SK-MEL-5 (cell line): ENCODE data around the gene GH1. TPM values are rescaled to one million over a fixed set of nuclear protein-coding genes. Genes with fewer than 3 reads are reported as not detected.
"Not testable (repeated sequence)": the region's sequence is repeated elsewhere in the genome, so short reads cannot be mapped to it uniquely, and the experiment has no call there.

Source experiments
- DNase-seq: peaks from one replicate; pipeline ENCODE4 v3.0.0-alpha.2; 2016; ENCODE audit warnings: low read depth, low spot score
- in situ Hi-C: cut with HindIII; loops from 2 replicates; pipeline ENCODE4 v1.10.0; 2016; ENCODE audit warnings: low sequenced_read_pairs, high pct_unique_total_duplicates, low pct_unique_long_range_greater_than_20kb
- total RNA-seq: library from RNA; depleted of rRNA; stranded (reverse); fragments of >200 nt; shearing (Covaris generic); gene quantifications from 2 replicates; pipeline ENCODE4 v1.2.3, GENCODE V29; 2014

The GH1 gene
- total RNA-seq, 1 experiment from 2014 or later: not detected

- DNase-seq: no peak
- in situ Hi-C loops: no loop called here
These were observed 12.4 kb upstream of the GH1 start for GRCh38 chr17:63930951-63931575.

DNA sequence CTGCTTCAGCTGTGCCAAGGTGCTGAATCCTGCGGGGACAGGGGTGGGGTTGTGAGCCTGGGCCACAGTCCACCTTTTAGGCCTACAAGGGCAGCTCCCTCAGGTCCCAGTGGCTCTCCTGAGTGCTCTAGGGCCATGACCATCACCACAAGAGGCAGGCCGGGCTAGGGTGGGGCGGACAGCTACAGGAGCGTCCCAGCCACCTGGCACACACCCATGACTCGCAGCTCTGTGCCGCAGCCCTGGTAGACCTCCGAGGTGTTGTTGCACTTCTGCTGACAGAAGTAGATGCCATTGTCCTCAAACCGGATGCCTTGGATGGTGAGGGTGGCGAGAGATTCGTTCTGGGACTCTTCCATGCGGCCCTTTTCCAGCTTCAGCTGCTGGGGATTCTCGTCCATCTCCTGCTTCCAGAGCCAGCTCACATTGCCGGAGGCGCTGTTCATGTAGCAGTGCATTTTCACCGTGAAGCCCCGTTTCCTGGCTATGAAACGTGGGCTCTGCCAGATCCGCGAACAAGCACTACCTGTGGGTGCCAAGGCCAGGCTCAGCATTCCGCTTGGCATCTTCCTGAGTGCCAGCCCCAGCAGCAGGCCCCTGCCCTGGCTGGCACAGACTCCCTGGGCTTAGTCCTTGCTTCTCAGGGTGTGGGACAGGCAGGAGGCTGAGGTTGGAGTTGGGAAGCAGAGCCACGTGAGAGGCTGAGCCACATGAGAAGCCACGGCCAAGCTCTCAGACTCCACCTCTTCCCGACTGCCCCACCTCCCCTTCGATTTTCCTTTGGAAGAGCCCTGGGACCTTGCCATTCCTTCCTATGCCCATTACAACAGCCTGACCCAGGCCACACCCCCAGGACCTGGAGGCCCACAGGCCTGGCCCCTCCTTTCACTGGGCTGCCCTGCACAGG, 11.5 kb upstream of the GH1 start:
- DNase-seq: peak; percentile 33
- in situ Hi-C loops: no loop called here

DNA sequence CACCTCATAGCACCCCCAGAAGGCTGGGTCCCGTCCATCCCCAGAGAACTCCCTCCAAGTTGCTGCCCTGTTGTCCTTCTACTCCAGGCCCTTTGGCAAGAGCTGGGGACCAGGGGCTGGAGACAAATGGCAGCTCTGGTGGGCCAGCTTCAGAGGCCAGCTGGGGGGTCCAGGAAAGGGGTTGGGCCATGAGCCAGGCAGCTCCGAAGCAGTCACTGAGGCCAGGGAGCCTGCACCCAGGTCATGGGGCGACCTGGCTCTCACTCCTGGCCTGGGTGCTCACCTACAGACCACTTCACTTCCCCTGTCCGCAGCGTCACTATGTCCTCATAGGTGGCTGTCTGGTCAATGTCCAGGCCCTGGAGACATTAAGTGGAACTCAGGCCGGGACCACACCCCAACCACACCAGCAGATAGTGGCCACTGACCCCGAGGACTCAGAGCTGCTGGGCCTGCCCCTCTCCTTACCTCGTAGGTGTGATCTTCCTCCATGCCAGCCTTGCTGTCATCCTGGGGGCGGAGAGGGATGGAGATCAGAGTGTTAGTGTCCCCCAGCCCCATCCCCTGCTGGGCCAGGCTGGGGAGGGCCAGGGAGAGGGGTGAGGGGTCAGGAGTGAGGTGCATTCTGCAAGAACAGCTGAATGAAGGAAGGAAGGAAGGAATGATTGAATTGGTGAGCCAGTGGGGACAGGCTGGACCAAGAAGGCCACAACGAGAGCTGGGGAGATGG, 10.5 kb upstream of the GH1 start:
- in situ Hi-C loops: no loop called here
- DNase-seq: no peak

DNA sequence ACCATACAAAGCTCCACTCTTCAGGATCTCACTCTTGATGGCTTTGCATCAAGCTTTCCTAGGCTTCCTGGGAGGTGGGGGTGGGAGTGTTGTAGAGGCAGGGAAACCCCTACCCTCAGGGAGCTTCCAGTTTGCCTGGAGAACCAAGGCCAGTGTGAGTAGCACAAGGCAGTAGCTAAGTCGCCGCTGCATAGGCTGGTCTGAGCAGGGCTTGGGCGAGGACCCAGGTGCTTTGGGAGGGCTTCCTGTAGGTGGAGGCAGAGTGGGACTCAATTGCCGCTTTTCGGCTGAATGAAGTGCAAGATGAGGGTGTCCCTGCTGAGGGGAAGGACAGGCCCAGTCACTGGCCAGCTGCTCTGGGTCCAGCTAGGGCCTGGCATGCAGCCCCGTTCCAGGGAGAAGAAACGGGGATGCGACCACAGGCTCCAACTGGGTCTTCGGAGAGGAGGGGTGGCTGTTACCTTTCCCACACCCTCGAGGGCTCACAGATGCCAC, 9.6 kb upstream of the GH1 start:
- in situ Hi-C loops: no loop called here
- no peak for DNase-seq

DNA sequence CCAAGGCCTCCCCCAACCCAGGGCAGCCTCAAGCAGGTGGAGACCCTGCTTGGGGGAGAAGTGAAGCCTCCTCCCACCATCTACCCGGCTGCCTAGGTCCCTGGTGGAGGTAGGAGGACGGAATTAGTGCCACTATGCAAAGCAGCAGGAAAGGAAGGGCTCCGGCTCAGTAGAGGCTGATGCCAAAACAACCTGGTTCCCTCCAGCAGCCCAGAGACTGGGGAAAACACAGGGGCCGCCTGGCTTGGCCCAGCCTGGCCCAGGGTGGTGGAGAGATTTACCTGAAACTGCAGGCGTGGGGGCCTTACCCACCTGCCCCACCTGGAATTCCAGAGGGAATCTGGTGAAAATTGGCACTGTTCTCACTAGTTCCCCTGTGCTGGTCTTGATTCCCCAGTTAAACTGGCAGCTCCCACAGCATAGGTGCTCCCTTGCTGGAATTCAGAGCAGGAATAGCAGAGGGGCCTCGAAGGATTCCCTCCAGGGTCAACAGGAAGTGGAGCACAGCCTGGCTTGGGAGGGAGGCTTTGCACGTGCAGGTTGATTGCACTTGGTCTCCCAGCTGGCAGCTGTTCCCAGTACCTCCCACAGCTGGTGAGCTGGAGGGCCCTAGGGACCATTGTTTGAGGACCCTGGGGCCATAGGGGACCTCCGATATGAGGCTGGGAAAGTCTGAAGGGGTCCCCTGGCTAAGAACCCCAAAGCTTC, 9.0 kb upstream of the GH1 start:
- DNase-seq: no peak
- in situ Hi-C loops: no loop called here

DNA sequence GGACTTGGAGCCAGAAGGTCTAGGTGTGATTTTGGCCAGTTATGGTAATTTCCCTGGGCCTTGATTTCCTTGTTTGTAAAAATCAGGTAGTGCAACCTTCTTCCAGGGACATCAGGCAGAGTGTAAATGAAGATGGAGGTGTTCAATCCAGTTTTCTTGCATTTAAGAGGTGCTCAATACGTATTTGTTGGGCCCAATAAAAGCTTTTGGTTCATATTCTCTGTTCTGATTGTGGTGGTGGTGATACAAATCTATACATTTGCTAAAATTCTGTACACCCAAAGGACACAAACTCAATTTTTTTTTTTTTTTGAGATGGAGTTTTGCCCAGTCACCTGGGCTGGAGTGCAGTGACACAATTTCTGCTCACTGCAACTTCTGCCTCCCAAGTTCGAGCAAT, 7.5 kb upstream of the GH1 start:
- in situ Hi-C loops: no loop called here

GRCh38 chr17:63925615-63926014, 7.0 kb upstream of the GH1 start:
- DNase-seq: no peak
- in situ Hi-C loops: no loop called here

More for the DNA sequence above, 7.5 kb upstream of the GH1 start:
- no peak for DNase-seq

DNA sequence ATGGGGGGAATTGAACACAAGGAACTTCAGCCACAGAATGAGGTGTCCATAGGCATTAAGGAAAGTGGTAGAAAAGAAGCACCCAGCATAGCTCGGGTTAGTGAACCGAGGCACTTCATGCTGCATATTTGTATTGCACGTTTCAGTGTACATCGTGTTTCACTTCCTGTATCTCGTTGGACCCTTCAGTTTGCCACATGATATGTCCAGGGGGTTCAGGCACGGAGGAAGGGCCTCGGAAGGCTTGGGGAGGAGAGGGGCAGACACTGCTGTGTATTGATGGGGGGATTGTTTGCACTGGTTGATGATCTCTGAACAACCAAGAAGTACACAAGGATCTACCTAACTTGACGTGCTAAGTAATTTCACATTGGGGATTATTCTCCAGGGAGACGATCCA, 3.8 kb upstream of the GH1 start:
- in situ Hi-C loops, DNase-seq: not testable (repeated sequence)

- in situ Hi-C loops, DNase-seq: not testable (repeated sequence)
These were observed 2.1 kb upstream of the GH1 start for GRCh38 chr17:63920779-63921178.

DNA sequence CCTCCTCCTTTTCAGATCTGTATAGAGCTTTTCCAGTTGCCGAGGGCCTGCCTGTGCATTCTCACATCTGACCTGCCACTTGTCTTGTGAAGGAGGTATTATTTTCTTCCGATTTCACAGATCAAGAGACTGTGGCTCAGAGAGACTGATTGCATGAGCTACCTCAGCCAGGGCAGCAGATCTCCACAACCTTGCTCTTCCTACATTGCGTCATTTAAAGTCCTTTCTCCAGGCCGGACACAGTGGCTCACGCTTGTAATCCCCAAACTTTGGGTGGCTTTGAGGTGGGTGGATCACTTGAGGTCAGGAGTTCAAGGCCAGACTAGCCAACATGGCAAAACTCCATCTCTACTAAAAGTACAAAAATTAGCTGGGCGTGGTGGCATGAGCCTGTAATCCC, 1.4 kb upstream of the GH1 start:
- peak; percentile 37 for DNase-seq
- in situ Hi-C loops: not testable (repeated sequence)

GRCh38 chr17:63919311-63919723, 678 bp upstream of the GH1 start:
- in situ Hi-C loops: no loop called here
- peak; percentile 70 for DNase-seq

DNA sequence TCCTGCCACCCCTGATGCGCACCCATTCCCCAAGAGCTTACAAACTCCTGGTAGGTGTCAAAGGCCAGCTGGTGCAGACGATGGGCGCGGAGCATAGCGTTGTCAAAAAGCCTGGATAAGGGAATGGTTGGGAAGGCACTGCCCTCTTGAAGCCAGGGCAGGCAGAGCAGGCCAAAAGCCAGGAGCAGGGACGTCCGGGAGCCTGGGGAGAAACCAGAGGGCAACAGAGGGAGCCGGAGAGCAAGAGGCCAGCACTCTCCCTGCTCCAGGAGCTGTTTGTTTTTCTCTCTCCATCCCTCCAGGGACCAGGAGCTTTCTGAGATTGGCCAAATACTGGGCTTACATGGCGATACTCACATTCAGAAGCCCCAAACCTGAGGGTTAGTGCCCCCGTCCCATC, 334 bp downstream of the GH1 start:
- in situ Hi-C loops: no loop called here
- DNase-seq: no peak

GRCh38 chr17:63917646-63918045, 993 bp downstream of the GH1 start:
- no peak for DNase-seq
- in situ Hi-C loops: no loop called here

- DNase-seq, in situ Hi-C loops: not testable (repeated sequence)
These were observed 1.4 kb downstream of the GH1 start for GRCh38 chr17:63917206-63917605.

- in situ Hi-C loops: no loop called here
- DNase-seq: no peak
These were observed 2.0 kb downstream of the GH1 start for GRCh38 chr17:63916566-63917185.

- in situ Hi-C loops, DNase-seq: not testable (repeated sequence)
These were observed 2.9 kb downstream of the GH1 start for GRCh38 chr17:63915753-63916152.

GRCh38 chr17:63914471-63914870, 4.2 kb downstream of the GH1 start:
- DNase-seq: no peak
- in situ Hi-C loops: no loop called here
